SK-N-SH treated with all-trans-retinoic acid at 6 μM for 48 hours (cell line): ENCODE data around the gene NOL11.

Source experiments
- ATAC-seq: fragments of 200-7000 bp; cut with Tn5 transposase; 3 replicates; pipeline ENCODE4 v1.9.1; 2020; ENCODE audit warnings: mild to moderate bottlenecking, moderate library complexity
- ARNTL ChIP-seq: fragments of 450-650 bp; formaldehyde crosslinking; IDR thresholded peaks from 2 replicates; pipeline ENCODE4 v1.5.0; 2020; ENCODE audit warnings: low read depth, mild to moderate bottlenecking, moderate library complexity, borderline replicate concordance
- BACH2 ChIP-seq: fragments of 250-450 bp; sonication (Bioruptor Pico); IDR thresholded peaks from 2 replicates; pipeline ENCODE4 v1.9.0; 2021; ENCODE audit warnings: mild to moderate bottlenecking, borderline replicate concordance
- CSDC2 ChIP-seq: fragments of 250-450 bp; sonication (Bioruptor Pico); IDR thresholded peaks from 2 replicates; pipeline ENCODE4 v1.5.0; 2020; ENCODE audit warnings: mild to moderate bottlenecking, moderate library complexity
- ESRRG ChIP-seq: fragments of 250-450 bp; sonication (Bioruptor Pico); IDR thresholded peaks from 2 replicates; pipeline ENCODE4 v1.6.1; 2021; ENCODE audit warnings: mild to moderate bottlenecking
- GLIS3 ChIP-seq: fragments of 250-450 bp; sonication (Bioruptor Pico); IDR thresholded peaks from 2 replicates; pipeline ENCODE4 v1.5.0; 2020; ENCODE audit warnings: mild to moderate bottlenecking, moderate library complexity
- ISL1 ChIP-seq: fragments of 250-450 bp; sonication (Bioruptor Pico); IDR thresholded peaks from 2 replicates; pipeline ENCODE4 v2.1.2; 2022; ENCODE audit warnings: mild to moderate bottlenecking, moderate library complexity
- OSR1 ChIP-seq: fragments of 250-450 bp; sonication (Bioruptor Pico); IDR thresholded peaks from 2 replicates; pipeline ENCODE4 v1.8.0; 2022; ENCODE audit warnings: moderate library complexity, mild to moderate bottlenecking, inconsistent platforms
- PATZ1 ChIP-seq: fragments of 250-450 bp; sonication (Bioruptor Pico); IDR thresholded peaks from 2 replicates; pipeline ENCODE4 v1.8.0; 2020; ENCODE audit warnings: mild to moderate bottlenecking, moderate library complexity, borderline replicate concordance
- POU6F1 ChIP-seq: fragments of 250-450 bp; sonication (Bioruptor Pico); IDR thresholded peaks from 2 replicates; pipeline ENCODE4 v1.8.0; 2021; ENCODE audit warnings: low read depth, mild to moderate bottlenecking, moderate library complexity, borderline replicate concordance
- PPARA ChIP-seq: fragments of 250-450 bp; sonication (Bioruptor Pico); IDR thresholded peaks from 2 replicates; pipeline ENCODE4 v1.5.0; 2020; ENCODE audit warnings: mild to moderate bottlenecking, borderline replicate concordance
- RARB ChIP-seq: fragments of 250-450 bp; sonication (Bioruptor Pico); IDR thresholded peaks from 2 replicates; pipeline ENCODE4 v1.8.0; 2021; ENCODE audit warnings: mild to moderate bottlenecking, moderate library complexity
- SNAI2 ChIP-seq: fragments of 250-450 bp; sonication (Bioruptor Pico); IDR thresholded peaks from 2 replicates; pipeline ENCODE4 v1.5.0; 2020; ENCODE audit warnings: mild to moderate bottlenecking, moderate library complexity
- TCF4 ChIP-seq: fragments of 250-450 bp; sonication (Bioruptor Pico); IDR thresholded peaks from 2 replicates; pipeline ENCODE4 v1.8.0; 2021; ENCODE audit warnings: mild to moderate bottlenecking, moderate library complexity, borderline replicate concordance
- TOX ChIP-seq: fragments of 250-450 bp; sonication (Bioruptor Pico); IDR thresholded peaks from 2 replicates; pipeline ENCODE4 v1.8.0; 2021; ENCODE audit warnings: mild to moderate bottlenecking, moderate library complexity, borderline replicate concordance
- ZC3H10 ChIP-seq: fragments of 250-450 bp; sonication (Bioruptor Pico); IDR thresholded peaks from 2 replicates; pipeline ENCODE4 v1.5.1; 2021; ENCODE audit warnings: mild to moderate bottlenecking, moderate library complexity
- ZFP30 ChIP-seq: fragments of 450-650 bp; formaldehyde crosslinking; IDR thresholded peaks from 2 replicates; pipeline ENCODE4 v1.5.0; 2022; ENCODE audit warnings: mild to moderate bottlenecking, moderate library complexity
- ZNF565 ChIP-seq: fragments of 450-650 bp; formaldehyde crosslinking; conservative IDR thresholded peaks from 2 replicates; pipeline ENCODE4 v1.5.0; 2020; ENCODE audit warnings: low read depth, mild to moderate bottlenecking, moderate library complexity
- ZNF70 ChIP-seq: fragments of 450-650 bp; formaldehyde crosslinking; IDR thresholded peaks from 2 replicates; pipeline ENCODE4 v1.5.0; 2020; ENCODE audit warnings: mild to moderate bottlenecking, moderate library complexity
- ZNF8 ChIP-seq: fragments of 450-650 bp; formaldehyde crosslinking; IDR thresholded peaks from 2 replicates; pipeline ENCODE4 v1.5.0; 2020; ENCODE audit warnings: mild to moderate bottlenecking, moderate library complexity
- TF ChIP-seq, protein P1 (sequence below): fragments of 250-450 bp; sonication (Bioruptor Pico); IDR thresholded peaks from 2 replicates; pipeline ENCODE4 v1.5.0; 2020; ENCODE audit warnings: mild to moderate bottlenecking, moderate library complexity
- TF ChIP-seq, protein P2 (sequence below): fragments of 250-450 bp; sonication (Bioruptor Pico); IDR thresholded peaks from 2 replicates; pipeline ENCODE4 v1.5.1; 2020; ENCODE audit warnings: low read depth, mild to moderate bottlenecking, moderate library complexity

NOL11 gene

DNA sequence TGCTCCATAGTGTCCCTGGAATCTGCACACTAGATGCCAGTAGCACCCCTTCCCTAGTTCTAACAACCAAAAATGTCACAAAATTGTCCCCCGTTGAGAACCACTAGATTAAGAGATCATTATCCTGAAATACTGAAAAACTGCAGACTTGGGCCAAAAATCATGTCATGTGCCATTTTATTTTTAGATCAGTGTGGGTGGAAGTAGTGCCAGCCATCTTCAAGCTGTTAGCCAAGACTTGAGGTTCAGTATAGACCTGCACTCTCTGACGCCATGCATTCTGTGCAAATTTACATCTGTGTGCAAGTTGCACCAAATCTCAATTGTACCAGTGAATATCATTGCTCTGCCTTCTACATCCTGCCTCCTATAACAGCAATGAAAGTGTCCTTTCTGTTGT, 31.5 kb upstream of the NOL11 start:
- TF ChIP-seq SNAI2 (CRISPR knock-in tag) (no peak), PPARA (CRISPR knock-in tag) (no peak), BACH2 (CRISPR knock-in tag) (no peak), POU6F1 (CRISPR knock-in tag) (no peak), ZNF565 (CRISPR knock-in tag) (no peak), ARNTL (CRISPR knock-in tag) (no peak), ZNF8 (CRISPR knock-in tag) (no peak), GLIS3 (no peak), ESRRG (CRISPR knock-in tag) (no peak), ISL1 (CRISPR knock-in tag) (no peak), ZC3H10 (CRISPR knock-in tag) (no peak), ZNF70 (CRISPR knock-in tag) (no peak)
- TF ChIP-seq, protein P1, sequence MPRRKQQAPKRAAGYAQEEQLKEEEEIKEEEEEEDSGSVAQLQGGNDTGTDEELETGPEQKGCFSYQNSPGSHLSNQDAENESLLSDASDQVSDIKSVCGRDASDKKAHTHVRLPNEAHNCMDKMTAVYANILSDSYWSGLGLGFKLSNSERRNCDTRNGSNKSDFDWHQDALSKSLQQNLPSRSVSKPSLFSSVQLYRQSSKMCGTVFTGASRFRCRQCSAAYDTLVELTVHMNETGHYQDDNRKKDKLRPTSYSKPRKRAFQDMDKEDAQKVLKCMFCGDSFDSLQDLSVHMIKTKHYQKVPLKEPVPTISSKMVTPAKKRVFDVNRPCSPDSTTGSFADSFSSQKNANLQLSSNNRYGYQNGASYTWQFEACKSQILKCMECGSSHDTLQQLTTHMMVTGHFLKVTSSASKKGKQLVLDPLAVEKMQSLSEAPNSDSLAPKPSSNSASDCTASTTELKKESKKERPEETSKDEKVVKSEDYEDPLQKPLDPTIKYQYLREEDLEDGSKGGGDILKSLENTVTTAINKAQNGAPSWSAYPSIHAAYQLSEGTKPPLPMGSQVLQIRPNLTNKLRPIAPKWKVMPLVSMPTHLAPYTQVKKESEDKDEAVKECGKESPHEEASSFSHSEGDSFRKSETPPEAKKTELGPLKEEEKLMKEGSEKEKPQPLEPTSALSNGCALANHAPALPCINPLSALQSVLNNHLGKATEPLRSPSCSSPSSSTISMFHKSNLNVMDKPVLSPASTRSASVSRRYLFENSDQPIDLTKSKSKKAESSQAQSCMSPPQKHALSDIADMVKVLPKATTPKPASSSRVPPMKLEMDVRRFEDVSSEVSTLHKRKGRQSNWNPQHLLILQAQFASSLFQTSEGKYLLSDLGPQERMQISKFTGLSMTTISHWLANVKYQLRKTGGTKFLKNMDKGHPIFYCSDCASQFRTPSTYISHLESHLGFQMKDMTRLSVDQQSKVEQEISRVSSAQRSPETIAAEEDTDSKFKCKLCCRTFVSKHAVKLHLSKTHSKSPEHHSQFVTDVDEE (CRISPR knock-in tag): no peak
- ATAC-seq: no peak

- no peak for ATAC-seq
- TF ChIP-seq PATZ1 (CRISPR knock-in tag) (no peak), ZFP30 (no peak), PPARA (CRISPR knock-in tag) (no peak), CSDC2 (CRISPR knock-in tag) (no peak), ZNF8 (CRISPR knock-in tag) (no peak), GLIS3 (no peak), ZC3H10 (CRISPR knock-in tag) (no peak), ESRRG (CRISPR knock-in tag) (no peak), ARNTL (CRISPR knock-in tag) (no peak), SNAI2 (CRISPR knock-in tag) (no peak), ZNF70 (CRISPR knock-in tag) (no peak), OSR1 (CRISPR knock-in tag) (no peak), TCF4 (CRISPR knock-in tag) (no peak), ISL1 (CRISPR knock-in tag) (no peak), TOX (CRISPR knock-in tag) (no peak), RARB (CRISPR knock-in tag) (no peak)
- TF ChIP-seq, protein P2, sequence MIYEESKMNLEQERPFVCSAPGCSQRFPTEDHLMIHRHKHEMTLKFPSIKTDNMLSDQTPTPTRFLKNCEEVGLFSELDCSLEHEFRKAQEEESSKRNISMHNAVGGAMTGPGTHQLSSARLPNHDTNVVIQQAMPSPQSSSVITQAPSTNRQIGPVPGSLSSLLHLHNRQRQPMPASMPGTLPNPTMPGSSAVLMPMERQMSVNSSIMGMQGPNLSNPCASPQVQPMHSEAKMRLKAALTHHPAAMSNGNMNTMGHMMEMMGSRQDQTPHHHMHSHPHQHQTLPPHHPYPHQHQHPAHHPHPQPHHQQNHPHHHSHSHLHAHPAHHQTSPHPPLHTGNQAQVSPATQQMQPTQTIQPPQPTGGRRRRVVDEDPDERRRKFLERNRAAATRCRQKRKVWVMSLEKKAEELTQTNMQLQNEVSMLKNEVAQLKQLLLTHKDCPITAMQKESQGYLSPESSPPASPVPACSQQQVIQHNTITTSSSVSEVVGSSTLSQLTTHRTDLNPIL (CRISPR knock-in tag): no peak
- TF ChIP-seq, protein P1 (CRISPR knock-in tag): no peak
- TF ChIP-seq, all 23 proteins: peak for 0
Measured at GRCh38 chr17:67687511-67687910, 30.2 kb upstream of the NOL11 start.
